HG02852 (cell line): ENCODE measurements around the gene RDM1.
A peak's percentile ranks its signal among the peaks of the same experiment; 100 is the strongest.
"Not testable (repeated sequence)": the region's sequence is repeated elsewhere in the genome, so short reads cannot be mapped to it uniquely, and the experiment has no call there.

Experiments
- ATAC-seq: cut with Tn5 transposase; IDR thresholded peaks from one replicate; pipeline ENCODE4 v1.9.1; 2021; ENCODE audit warnings: mild to moderate bottlenecking, moderate library complexity; ENCODE audit not compliant: unreplicated experiment

RDM1 gene

GRCh38 chr17:35900708-35901480 lies 29.7 kb downstream of the RDM1 start:
- no peak for ATAC-seq

- ATAC-seq, result no peak
Measured at GRCh38 chr17:35900280-35900679, 30.3 kb downstream of the RDM1 start.

- ATAC-seq, result no peak
Measured at GRCh38 chr17:35898283-35899070, 32.1 kb downstream of the RDM1 start.

- ATAC-seq, result not testable (repeated sequence)
Measured at GRCh38 chr17:35897772-35898171, 32.8 kb downstream of the RDM1 start.

- ATAC-seq, result peak; percentile 63
Measured at GRCh38 chr17:35895636-35896587, 34.7 kb downstream of the RDM1 start.

GRCh38 chr17:35894206-35894605 lies 36.4 kb downstream of the RDM1 start:
- ATAC-seq, result no peak

- ATAC-seq, result no peak
Measured at GRCh38 chr17:35893751-35894150, 36.8 kb downstream of the RDM1 start.

GRCh38 chr17:35892091-35893035 lies 38.2 kb downstream of the RDM1 start:
- no peak for ATAC-seq

- ATAC-seq, result no peak
Measured at GRCh38 chr17:35891269-35891668, 39.3 kb downstream of the RDM1 start.

- ATAC-seq, result no peak
Measured at GRCh38 chr17:35890774-35891155, 39.8 kb downstream of the RDM1 start.

- ATAC-seq, result no peak
Measured at GRCh38 chr17:35889818-35890773, 40.5 kb downstream of the RDM1 start.

- ATAC-seq, result no peak
Measured at GRCh38 chr17:35889241-35889640, 41.3 kb downstream of the RDM1 start.

GRCh38 chr17:35879773-35880654 lies 50.6 kb downstream of the RDM1 start, which contains the start of gene CCL5:
CCL5 (minus strand) TSS chr17:35880360.
- peak; percentile 90 for ATAC-seq

GRCh38 chr17:35878361-35878760 lies 52.2 kb downstream of the RDM1 start:
- no peak for ATAC-seq

- no peak for ATAC-seq
Measured at GRCh38 chr17:35877345-35878029, 53.1 kb downstream of the RDM1 start.

GRCh38 chr17:35876534-35876933 lies 54.0 kb downstream of the RDM1 start:
- ATAC-seq, result no peak

- no peak for ATAC-seq
Measured at GRCh38 chr17:35875800-35876139, 54.8 kb downstream of the RDM1 start.
